ENCODE results near the gene KLHL22.
A peak's percentile ranks its signal among the peaks of the same experiment; 100 is the strongest.
"Not testable (repeated sequence)": the region's sequence is repeated elsewhere in the genome, so short reads cannot be mapped to it uniquely, and the experiment has no call there.

KLHL22 gene

GRCh38 chr22:20523086-20523983 is 27.7 kb upstream of the KLHL22 start:
- no peak for DNase-seq

- no peak for DNase-seq
Observed at GRCh38 chr22:20522134-20523004, 26.8 kb upstream of the KLHL22 start.

- DNase-seq: no peak
Observed at GRCh38 chr22:20520093-20520511, 24.5 kb upstream of the KLHL22 start.

- DNase-seq: no peak
Observed at GRCh38 chr22:20519558-20519957, 24.0 kb upstream of the KLHL22 start.

DNA sequence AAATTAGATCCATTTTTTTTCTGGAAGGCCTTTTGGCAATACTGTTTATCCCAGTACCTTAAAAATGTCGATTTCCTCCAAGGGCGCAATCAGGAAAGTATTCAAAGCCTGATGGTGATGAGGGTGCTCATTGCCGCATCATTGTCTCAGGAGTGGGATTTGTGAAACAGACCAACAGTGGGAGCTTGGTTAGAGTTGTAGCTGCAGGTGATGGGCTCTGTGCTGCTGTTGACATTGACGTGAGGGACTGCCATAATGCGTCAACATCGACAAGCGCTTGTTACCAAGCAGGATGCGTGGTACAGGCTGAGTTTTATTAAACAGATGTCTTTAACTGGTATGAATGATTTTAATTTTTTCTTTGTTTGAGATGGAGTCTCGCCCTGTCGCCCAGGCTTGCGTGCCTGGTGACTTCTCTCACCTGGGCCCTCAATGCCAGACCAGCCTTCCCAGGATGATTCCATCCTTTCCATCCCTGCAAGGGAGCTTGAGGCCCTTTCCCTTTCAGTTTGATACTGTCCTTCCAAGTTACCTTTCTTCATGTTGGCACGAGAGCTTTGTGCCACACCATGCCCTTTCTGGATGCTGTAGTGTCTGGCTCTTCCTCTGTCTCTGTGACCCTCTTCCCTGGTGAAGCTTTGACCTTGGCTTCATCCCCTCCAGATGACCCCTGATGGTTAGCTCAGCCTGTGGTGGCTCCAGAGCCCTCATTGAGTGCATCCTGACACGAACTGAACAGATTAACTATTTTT is 22.4 kb upstream of the KLHL22 start:
- DNase-seq: no peak

DNA sequence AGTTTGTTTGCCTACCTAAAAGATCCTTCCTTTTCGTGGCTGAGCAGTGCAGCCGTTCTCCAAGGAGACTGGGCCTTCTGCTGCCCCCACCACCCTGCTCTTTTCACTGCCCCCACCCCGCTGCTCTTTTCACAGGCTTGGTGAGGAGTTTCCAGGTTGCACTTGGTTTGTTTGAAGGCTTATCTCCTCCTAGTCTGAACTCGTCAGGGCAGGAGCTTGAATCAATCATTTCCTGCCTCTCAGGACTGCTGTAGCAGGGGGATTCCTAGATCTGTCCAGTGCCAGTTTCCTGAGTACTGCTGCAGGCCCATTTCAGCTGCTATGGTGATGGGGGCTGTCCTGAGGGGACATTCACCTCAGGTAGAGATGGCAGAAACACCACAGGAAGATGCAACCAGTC is 21.8 kb upstream of the KLHL22 start:
- DNase-seq: no peak

DNA sequence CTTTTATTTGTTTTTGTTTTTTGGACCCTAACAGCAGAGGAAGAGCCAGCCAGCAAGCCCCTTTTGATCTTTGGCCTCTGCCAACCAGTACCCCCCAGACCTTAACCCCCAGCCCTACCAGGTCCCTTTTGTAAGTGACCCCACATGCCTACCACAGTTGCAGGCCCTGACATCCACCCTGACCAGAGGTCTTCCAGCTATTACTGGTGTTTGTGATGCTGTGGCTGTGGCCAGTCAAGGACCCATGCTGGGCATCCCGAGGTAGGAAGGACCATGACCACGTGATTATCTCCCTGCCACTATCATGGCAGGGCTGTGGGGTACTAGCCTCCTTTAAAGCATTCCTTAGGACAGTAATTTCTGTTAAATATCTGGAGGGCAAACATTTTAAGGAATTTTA is 20.8 kb upstream of the KLHL22 start:
- no peak for DNase-seq

GRCh38 chr22:20514658-20515406 is 19.2 kb upstream of the KLHL22 start:
- no peak for DNase-seq

DNA sequence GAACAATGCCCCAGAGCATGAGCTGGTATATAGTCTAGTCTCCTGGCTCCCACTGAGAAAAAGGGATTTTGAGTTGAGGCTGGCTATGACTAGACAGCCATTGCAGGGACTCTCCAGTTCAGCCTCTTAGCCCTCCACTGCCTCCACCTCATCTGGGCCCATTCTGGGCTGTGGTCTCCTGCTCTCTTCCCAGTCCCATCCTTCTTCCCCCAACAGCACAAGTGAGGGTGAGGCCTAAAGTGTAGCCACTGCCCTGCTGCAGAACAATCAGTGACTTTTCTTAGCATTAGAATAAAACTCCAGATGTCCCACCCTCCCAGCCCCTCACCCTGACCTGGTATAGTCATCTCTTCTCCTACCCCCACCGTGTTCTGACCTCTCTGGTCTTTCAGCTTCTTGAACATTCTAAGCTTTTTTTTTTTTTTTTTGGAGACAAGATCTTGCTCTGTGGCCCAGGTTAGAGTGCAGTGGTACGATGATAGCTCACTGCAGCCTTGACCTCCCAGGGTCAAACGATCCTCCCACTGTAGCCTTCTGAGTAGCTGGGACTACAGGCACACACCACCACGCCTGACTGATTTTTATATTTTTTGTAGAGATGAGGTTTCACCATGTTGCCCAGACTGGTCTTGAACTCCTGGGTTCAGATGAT is 16.1 kb upstream of the KLHL22 start:
- DNase-seq: no peak

GRCh38 chr22:20510811-20511577 is 15.4 kb upstream of the KLHL22 start:
- no peak for DNase-seq

GRCh38 chr22:20509344-20510047 is 13.9 kb upstream of the KLHL22 start:
- peak; percentile 48 for DNase-seq

DNA sequence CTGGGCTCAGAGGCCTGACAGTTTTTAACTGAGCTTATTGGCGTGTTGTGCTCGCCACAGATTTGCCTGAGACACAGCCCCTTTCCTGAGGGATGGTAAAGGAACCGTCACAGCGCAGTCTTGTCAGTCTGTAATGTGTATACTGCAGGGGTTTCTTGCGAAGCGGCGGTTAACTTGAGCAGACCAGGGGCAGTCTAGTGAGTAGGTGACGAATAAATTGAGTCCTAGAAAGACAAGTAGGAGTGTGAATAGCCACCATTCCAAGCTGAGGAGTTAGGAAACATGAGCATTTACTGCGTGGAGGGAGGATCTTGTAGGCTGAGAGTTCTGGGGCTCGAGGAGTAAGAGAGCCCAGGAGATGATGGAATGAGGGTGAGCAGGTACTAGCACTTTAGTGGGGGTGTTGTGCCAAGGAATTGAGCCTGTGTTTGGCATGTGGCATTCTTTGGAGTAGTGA is 13.2 kb upstream of the KLHL22 start:
- no peak for DNase-seq

DNA sequence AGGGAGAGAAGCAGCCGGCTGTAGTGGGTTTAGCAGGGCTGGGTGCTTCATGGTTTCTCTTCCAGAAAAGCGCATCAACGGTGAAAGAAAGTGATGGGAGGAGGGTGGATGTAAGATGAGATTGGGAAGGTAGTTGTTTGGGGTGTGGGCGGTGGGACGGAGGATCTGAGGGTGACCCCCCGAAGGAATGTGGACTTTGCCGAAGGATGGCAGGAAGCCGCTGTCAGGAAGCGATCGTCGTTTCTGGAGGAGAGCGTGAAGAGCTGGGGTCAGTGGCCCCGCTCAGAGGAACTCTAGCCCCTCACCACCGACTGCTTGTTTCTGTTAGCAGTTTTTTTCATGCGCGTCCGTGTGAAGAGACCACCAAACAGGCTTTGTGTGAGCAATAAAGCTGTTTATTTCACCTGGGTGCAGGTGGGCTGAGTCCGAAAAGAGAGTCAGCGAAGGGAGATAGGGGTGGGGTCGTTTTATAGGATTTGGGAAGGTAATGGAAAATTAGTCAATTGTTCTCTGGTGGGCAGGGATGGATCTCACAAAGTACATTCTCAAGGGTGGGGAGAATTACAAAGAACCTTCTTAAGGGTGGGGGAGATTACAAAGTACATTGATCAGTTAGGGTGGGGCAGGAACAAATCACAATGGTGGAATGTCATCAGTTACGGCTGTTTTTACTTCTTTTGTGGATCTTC is 12.6 kb upstream of the KLHL22 start:
- not testable (repeated sequence) for DNase-seq

DNA sequence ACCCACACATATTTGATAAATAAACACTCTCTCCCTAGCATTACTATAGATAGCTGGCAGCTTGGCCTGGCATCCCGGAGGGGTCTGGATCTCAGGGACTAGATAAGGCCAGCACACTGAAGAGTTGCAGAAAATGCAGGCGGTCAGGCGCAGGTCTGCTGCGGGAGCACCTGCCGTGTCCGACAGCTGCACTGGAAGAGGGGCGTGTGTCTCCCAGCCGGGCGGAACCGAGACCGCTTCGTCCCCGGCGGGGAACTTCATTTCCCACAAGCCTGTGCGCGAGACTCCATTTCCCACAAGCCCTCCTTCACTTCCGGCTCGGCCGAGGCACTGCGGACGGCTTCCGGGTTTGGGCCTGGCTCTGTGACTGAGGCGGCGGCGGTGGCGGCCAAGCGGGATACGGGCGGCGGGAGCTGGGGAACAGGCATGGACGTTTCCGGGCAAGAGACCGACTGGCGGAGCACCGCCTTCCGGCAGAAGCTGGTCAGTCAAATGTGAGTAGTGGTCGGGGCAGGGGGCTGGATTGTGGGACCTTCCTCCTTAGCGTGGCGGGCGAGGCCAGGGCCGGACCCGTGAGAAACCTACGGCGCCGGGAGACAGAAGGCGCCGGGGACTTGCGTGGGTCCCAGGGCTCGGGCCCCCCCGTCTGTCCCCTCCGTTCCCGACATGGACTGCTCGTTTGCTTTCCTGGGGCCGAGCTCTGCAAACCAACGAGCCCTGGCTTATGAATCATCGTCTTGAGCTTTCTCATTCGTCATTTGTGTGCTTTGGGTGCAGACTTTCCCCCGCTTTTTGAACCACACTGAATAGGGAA is 11.9 kb upstream of the KLHL22 start, which contains the start of gene MED15:
MED15 (plus strand) TSS at position 358 of the 814 bp plus-strand sequence; CDS start at position 427, 69 bp downstream.
- DNase-seq: peak; percentile 88

GRCh38 chr22:20506543-20507252 is 11.1 kb upstream of the KLHL22 start:
- no peak for DNase-seq

GRCh38 chr22:20504293-20504922 is 8.8 kb upstream of the KLHL22 start:
- not testable (repeated sequence) for DNase-seq

DNA sequence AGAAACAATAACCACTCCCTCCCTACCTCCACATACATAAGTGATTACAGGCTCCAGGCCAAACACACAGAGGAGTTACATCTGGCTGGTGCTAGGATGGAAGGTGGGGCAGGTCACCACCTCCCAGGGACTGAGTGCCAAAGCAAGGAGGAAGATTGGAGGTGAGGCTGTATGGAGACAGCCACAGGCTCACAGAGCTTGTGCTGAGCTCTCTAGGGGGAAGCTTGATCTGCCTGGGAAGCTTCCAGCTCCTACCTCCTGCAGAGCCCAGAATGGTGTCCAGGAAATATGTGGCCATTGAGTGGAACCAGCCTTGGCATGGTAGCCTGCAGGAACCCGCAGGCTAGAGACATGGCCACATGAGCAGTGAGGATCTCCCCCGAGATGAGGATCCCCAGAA is 8.2 kb upstream of the KLHL22 start:
- no peak for DNase-seq

All from stimulated activated naive CD4-positive, alpha-beta T cell treated with Interleukin-2 at 50 U/mL for 16 hours (primary cell).